Sigmoid colon (tissue), 7 donors: Measurements from ENCODE around the gene IL23A. TPM values are rescaled to one million over a fixed set of nuclear protein-coding genes. Genes with fewer than 3 reads are reported as not detected.

Experiments used
- DNase-seq: peaks from one replicate; pipeline ENCODE4 v3.0.0-alpha.2; 2019
- H3K27ac ChIP-seq, 4 donors: fragments of 200-600 bp; sonication (generic); one replicate each; pipeline ENCODE4 v1.5.1; 2016 to 2019; ENCODE audit warnings: mild to moderate bottlenecking in 1 of 4
- H3K27me3 ChIP-seq, 3 donors: fragments of 200-600 bp; sonication (generic); one replicate each; pipeline ENCODE4 v1.5.1; 2019; ENCODE audit warnings: mild to moderate bottlenecking in 1 of 3
- H3K36me3 ChIP-seq, 4 donors: fragments of 200-600 bp; sonication (generic); one replicate each; pipeline ENCODE4 v1.5.1; 2016 to 2019
- H3K4me1 ChIP-seq, 4 donors: fragments of 200-600 bp; sonication (generic); one replicate each; pipeline ENCODE4 v1.5.1; 2017 to 2019
- H3K4me3 ChIP-seq, 4 donors: fragments of 200-600 bp; sonication (generic); one replicate each; pipeline ENCODE4 v1.5.1; 2017 to 2019; ENCODE audit warnings: mild to moderate bottlenecking in 2 of 4, moderate library complexity in 1 of 4
- H3K9me3 ChIP-seq, 4 donors: fragments of 200-600 bp in 3 of 4; sonication (generic) in 3 of 4; one replicate each; pipeline versions ENCODE4 v1.5.1 to v1.6.1; 2013 to 2019
- EP300 ChIP-seq, 4 donors: sonication (generic); formaldehyde crosslinking; IDR thresholded peaks; one replicate each; pipeline ENCODE4 v1.6.1; 2017; ENCODE audit warnings: antibody characterized with exemption in 4 of 4
- POLR2A ChIP-seq, 2 donors: fragments of 450-650 bp; IDR thresholded peaks; one replicate each; pipeline ENCODE4 v1.6.1; 2016; ENCODE audit warnings: antibody characterized with exemption in 2 of 2, mild to moderate bottlenecking in 2 of 2, moderate library complexity in 2 of 2
- POLR2AphosphoS5 ChIP-seq, 4 donors: sonication (generic); formaldehyde crosslinking; IDR thresholded peaks; one replicate each; pipeline ENCODE4 v1.6.1; 2017; ENCODE audit warnings: antibody characterized with exemption in 4 of 4
- WGBS, 2 donors: extraction: QIAGEN DNeasy Blood & Tissue Kit; methylation state at CpG; one replicate each; pipeline ENCODE4 v1.1.7; 2013; 5-methylcytosine and 5-hydroxymethylcytosine counted together
- intact Hi-C: fragments of 100-400 bp; cut with DNase I; formaldehyde crosslinking; loops from one replicate; pipeline ENCODE4 v1.15.1; 2023
- polyA plus RNA-seq, 3 donors: library from polyadenylated mRNA; stranded (reverse); fragments of 200-250 nt; gene quantifications; one replicate each; pipeline ENCODE4 v1.2.3, GENCODE V29; 2013
- total RNA-seq, 4 donors: library from RNA; depleted of rRNA; stranded (reverse); fragments of >200 nt; gene quantifications; one replicate each; pipeline ENCODE4 v1.1.0, GENCODE V29; 2016
- TF ChIP-seq, protein P1 (sequence below), 4 experiments: fragments of 450-650 bp in 3 of 4; fragments of 200-600 bp in 1 of 4; IDR thresholded peaks; one replicate each; pipeline ENCODE4 v1.5.1; 2016 to 2019; ENCODE audit warnings: antibody characterized with exemption in 4 of 4, mild to moderate bottlenecking in 3 of 4, moderate library complexity in 2 of 4
- donor health status: healthy with polysubstance abuse.
- donor health status: Bipolar disorder and iron deficiency.
- donor health status: healthy.

Gene IL23A
- total and polyA plus RNA-seq, 7 donors = 3.6 TPM; not detected in 6

DNA sequence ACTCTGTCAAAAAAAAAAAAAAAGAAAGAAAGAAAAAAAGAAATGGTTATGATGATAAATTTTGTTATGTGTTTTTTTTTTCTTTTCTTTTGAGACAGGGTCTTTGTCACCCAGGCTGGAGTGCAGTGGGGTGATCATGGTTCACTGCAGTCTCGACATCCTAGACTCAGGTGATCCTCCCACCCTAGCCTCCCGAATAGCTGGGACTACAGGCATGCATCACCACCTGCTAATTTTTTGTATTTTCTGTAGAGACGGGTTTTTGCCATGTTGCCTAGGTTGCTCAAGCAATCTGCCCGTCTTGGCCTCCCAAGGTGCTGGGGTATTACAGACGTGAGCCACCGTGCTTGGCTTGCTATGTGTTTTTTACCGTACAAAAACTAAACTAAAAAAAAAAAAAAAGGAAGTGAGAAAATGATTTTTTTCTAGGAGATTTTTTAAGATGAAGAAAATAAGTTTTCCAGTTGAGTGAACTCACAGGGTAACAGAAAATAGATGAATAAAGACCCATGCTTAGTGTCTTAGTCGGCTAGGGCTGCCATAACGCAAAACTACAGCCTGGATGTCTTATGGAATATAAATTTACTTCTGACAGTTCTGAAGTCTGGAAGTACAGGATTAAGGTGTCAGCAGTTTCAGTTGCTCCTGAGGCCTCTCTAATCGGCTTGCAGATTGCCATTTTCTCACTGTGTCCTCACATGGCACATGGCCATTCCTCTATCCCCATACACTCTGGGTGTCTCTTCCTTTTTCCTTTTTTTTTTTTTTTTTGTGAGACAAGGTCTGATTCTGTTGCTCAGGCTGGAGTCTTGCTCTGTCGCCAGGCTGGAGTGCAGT, 37.1 kb downstream of the IL23A start:
- H3K9me3 ChIP-seq = no peaks in the 10 kb centered on the region
- no peaks in the 10 kb centered on the region for H3K27me3 ChIP-seq
- intact Hi-C loops = no loop called here
- H3K27ac ChIP-seq = no peak overlapping the region
- no peaks in the 10 kb centered on the region for H3K4me1 ChIP-seq
- no peaks in the 10 kb centered on the region for H3K36me3 ChIP-seq
- WGBS, 2 donors = 73 to 86% methylated on average over 11 of the region's 11 CpGs
- H3K4me3 ChIP-seq = no peak overlapping the region
- no peak for DNase-seq
- TF ChIP-seq POLR2A (IDR thresholded peaks at IDR 0.05) (no peak), POLR2AphosphoS5 (IDR thresholded peaks at IDR 0.05) (no peak), EP300 (IDR thresholded peaks at IDR 0.05) (no peak)
- TF ChIP-seq, protein P1, sequence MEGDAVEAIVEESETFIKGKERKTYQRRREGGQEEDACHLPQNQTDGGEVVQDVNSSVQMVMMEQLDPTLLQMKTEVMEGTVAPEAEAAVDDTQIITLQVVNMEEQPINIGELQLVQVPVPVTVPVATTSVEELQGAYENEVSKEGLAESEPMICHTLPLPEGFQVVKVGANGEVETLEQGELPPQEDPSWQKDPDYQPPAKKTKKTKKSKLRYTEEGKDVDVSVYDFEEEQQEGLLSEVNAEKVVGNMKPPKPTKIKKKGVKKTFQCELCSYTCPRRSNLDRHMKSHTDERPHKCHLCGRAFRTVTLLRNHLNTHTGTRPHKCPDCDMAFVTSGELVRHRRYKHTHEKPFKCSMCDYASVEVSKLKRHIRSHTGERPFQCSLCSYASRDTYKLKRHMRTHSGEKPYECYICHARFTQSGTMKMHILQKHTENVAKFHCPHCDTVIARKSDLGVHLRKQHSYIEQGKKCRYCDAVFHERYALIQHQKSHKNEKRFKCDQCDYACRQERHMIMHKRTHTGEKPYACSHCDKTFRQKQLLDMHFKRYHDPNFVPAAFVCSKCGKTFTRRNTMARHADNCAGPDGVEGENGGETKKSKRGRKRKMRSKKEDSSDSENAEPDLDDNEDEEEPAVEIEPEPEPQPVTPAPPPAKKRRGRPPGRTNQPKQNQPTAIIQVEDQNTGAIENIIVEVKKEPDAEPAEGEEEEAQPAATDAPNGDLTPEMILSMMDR (IDR thresholded peaks at IDR 0.05) = no peak

DNA sequence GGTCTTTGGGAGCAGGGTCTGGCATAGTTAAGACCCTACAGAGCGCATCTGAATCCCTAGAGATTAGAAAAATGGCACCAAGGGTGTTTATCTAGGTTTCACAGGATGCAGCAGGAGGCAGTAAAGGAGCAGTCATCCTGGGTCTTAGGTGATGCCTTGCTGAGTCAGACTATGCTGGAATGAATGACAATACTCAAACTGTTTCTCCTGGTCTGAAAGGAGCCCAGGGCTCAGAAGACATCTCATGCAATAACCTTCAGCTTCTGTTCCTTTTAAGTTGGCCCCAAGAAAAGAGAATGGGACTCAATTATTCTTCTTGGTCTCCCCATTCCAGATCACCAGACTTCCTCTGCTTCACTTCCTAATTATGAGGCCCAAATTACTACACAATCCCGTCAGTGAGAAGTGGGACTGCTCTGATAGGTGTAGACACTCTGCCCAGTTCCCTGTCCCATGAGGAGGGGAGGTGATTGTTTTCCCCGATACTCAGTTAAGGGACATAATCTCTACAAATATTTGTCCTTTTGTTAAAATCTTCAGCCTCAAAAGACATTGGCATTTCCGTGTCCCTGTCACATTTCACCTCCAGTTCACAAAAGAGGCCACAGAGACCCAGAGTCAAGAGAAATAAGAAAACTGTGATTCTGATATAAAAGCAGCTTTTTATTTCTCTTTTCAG, 38.8 kb downstream of the IL23A start:
- Histone ChIP-seq H3K4me3 (no peak overlapping the region), H3K4me1 (no peaks in the 10 kb centered on the region), H3K36me3 (no peaks in the 10 kb centered on the region), H3K27ac (no peak overlapping the region), H3K9me3 (no peaks in the 10 kb centered on the region), H3K27me3 (no peaks in the 10 kb centered on the region)
- TF ChIP-seq EP300 (IDR thresholded peaks at IDR 0.05) (no peak), POLR2A (IDR thresholded peaks at IDR 0.05) (no peak), POLR2AphosphoS5 (IDR thresholded peaks at IDR 0.05) (no peak)
- TF ChIP-seq, protein P1 (IDR thresholded peaks at IDR 0.05) = no peak
- intact Hi-C loops = no loop called here
- 81 to 82% methylated on average over 4 of the region's 4 CpGs for WGBS, 2 donors
- DNase-seq = no peak

DNA sequence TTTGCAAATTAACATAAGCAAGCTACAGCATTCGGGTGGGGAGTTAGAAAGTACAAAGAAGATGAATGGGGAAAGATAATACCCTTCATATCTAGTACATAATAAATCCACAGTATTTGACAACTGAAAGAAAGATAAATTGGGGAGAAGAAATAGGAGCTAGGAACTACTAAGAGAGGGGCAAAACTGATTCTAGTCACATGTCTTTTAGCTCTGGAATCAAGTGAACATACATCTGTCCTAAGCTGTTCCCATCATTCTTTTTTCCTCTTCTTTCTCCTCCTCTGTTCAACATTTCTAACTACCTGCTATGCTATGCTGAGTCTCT, 39.3 kb downstream of the IL23A start:
- no peak for DNase-seq
- WGBS, 2 donors = 40 to 66% methylated on average over 1 of the region's 1 CpG
- intact Hi-C loops = no loop called here
- Histone ChIP-seq H3K36me3 (no peaks in the 10 kb centered on the region), H3K27ac (no peak overlapping the region), H3K4me3 (no peak overlapping the region), H3K27me3 (no peaks in the 10 kb centered on the region), H3K4me1 (no peaks in the 10 kb centered on the region), H3K9me3 (no peaks in the 10 kb centered on the region)
- TF ChIP-seq, protein P1 (IDR thresholded peaks at IDR 0.05) = no peak
- TF ChIP-seq POLR2A (IDR thresholded peaks at IDR 0.05) (no peak), EP300 (IDR thresholded peaks at IDR 0.05) (no peak), POLR2AphosphoS5 (IDR thresholded peaks at IDR 0.05) (no peak)

DNA sequence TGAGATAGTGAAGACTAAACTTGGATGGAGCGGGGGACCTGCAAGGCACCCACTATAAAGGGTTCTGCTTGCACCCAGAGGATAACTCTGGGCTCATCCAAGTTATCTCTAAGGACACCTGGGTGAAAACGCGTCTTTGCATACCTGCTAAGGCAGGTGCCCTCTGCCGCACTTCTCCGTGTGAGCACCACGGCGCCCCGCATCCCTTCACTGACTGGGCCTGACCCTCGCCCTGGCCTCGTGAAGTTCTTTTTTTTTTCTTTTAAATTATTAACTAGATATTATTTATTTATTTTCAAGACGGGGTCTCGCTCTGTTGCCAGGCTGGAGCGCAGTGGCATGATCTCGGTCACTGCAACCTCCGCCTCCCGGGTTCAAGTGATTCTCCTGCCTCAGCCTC, 43.9 kb downstream of the IL23A start:
- WGBS, 2 donors = 93% methylated on average over 16 of the region's 16 CpGs
- H3K9me3 ChIP-seq = no peaks in the 10 kb centered on the region
- no peaks in the 10 kb centered on the region for H3K27me3 ChIP-seq
- no peak overlapping the region for H3K4me3 ChIP-seq
- DNase-seq = no peak
- TF ChIP-seq POLR2A (IDR thresholded peaks at IDR 0.05) (no peak), EP300 (IDR thresholded peaks at IDR 0.05) (no peak), POLR2AphosphoS5 (IDR thresholded peaks at IDR 0.05) (no peak)
- TF ChIP-seq, protein P1 (IDR thresholded peaks at IDR 0.05) = no peak
- H3K36me3 ChIP-seq = no peaks in the 10 kb centered on the region
- no peaks in the 10 kb centered on the region for H3K4me1 ChIP-seq
- no peak overlapping the region for H3K27ac ChIP-seq
- intact Hi-C loops = no loop called here
